ENCODE data around the gene ABCF2. TPM values are rescaled to one million over a fixed set of nuclear protein-coding genes. Genes with fewer than 3 reads are reported as not detected.

ABCF2 gene
- total RNA-seq, 1 donor = 32.3 TPM

- no peak for DNase-seq (ENCODE audit: low read depth in 2 of 3, low spot score in 2 of 3)
These were observed 488 bp downstream of the ABCF2 start for GRCh38 chr7:151226560-151226874.

GRCh38 chr7:151225948-151226510, 976 bp downstream of the ABCF2 start:
- DNase-seq (ENCODE audit: low read depth in 2 of 3, low spot score in 2 of 3) = no peak

GRCh38 chr7:151223728-151224127, 3.3 kb downstream of the ABCF2 start:
- no peak for DNase-seq (ENCODE audit: low read depth in 2 of 3, low spot score in 2 of 3)

GRCh38 chr7:151218170-151218569, 8.8 kb downstream of the ABCF2 start:
- DNase-seq (ENCODE audit: low read depth in 2 of 3, low spot score in 2 of 3) = no peak

- DNase-seq (ENCODE audit: low read depth in 2 of 3, low spot score in 2 of 3) = no peak
These were observed 11.6 kb downstream of the ABCF2 start for GRCh38 chr7:151215396-151215795.

GRCh38 chr7:151213826-151214225, 13.2 kb downstream of the ABCF2 start:
- no peak for DNase-seq (ENCODE audit: low read depth in 2 of 3, low spot score in 2 of 3)

GRCh38 chr7:151212626-151213025, 14.4 kb downstream of the ABCF2 start:
- no peak for DNase-seq (ENCODE audit: low read depth in 2 of 3, low spot score in 2 of 3)

GRCh38 chr7:151211155-151211772, 15.7 kb downstream of the ABCF2 start:
- no peak for DNase-seq (ENCODE audit: low read depth in 2 of 3, low spot score in 2 of 3)

- DNase-seq (ENCODE audit: low read depth in 2 of 3, low spot score in 2 of 3) = no peak
These were observed 16.7 kb downstream of the ABCF2 start, which contains the start of gene H2BK1 for GRCh38 chr7:151210087-151210854. Gene H2BK1 (minus strand): TSS chr7:151210488. CDS start chr7:151210318, 170 bp downstream.

- DNase-seq (ENCODE audit: low read depth in 2 of 3, low spot score in 2 of 3) = no peak
These were observed 17.4 kb downstream of the ABCF2 start for GRCh38 chr7:151209588-151209987.

- no peak for DNase-seq (ENCODE audit: low read depth in 2 of 3, low spot score in 2 of 3)
These were observed 18.6 kb downstream of the ABCF2 start for GRCh38 chr7:151208253-151208862.

GRCh38 chr7:151207804-151208203, 19.2 kb downstream of the ABCF2 start:
- no peak for DNase-seq (ENCODE audit: low read depth in 2 of 3, low spot score in 2 of 3)

GRCh38 chr7:151207315-151207714, 19.7 kb downstream of the ABCF2 start:
- no peak for DNase-seq (ENCODE audit: low read depth in 2 of 3, low spot score in 2 of 3)

- DNase-seq (ENCODE audit: low read depth in 2 of 3, low spot score in 2 of 3) = peak; percentile 22 to 95 (median 85)
These were observed 20.1 kb downstream of the ABCF2 start for GRCh38 chr7:151206914-151207313.

- peak in 1 of 3 donors; percentile 42 for DNase-seq (ENCODE audit: low read depth in 2 of 3, low spot score in 2 of 3)
These were observed 21.3 kb downstream of the ABCF2 start for GRCh38 chr7:151205730-151206129.

- DNase-seq (ENCODE audit: low read depth in 2 of 3, low spot score in 2 of 3) = no peak
These were observed 22.5 kb downstream of the ABCF2 start for GRCh38 chr7:151204383-151205032.

- DNase-seq (ENCODE audit: low read depth in 2 of 3, low spot score in 2 of 3) = no peak
These were observed 24.2 kb downstream of the ABCF2 start for GRCh38 chr7:151202836-151203235.

GRCh38 chr7:151201751-151202150, 25.3 kb downstream of the ABCF2 start:
- DNase-seq (ENCODE audit: low read depth in 2 of 3, low spot score in 2 of 3) = no peak

GRCh38 chr7:151201344-151201743, 25.7 kb downstream of the ABCF2 start:
- no peak for DNase-seq (ENCODE audit: low read depth in 2 of 3, low spot score in 2 of 3)

GRCh38 chr7:151198945-151199848, 27.8 kb downstream of the ABCF2 start:
- no peak for DNase-seq (ENCODE audit: low read depth in 2 of 3, low spot score in 2 of 3)
